Kidney (tissue), 14 donors: ENCODE results near the gene PRTG. TPM values are rescaled to one million over a fixed set of nuclear protein-coding genes. Genes with fewer than 3 reads are reported as not detected.

Experiments used
- DNase-seq, 5 donors: peaks; one replicate each; pipeline ENCODE4 v3.0.0-alpha.2; 2013 to 2020
- FAIRE-seq: peaks from 2 replicates; lab custom pipeline; 2012; peaks lifted over from hg19 to GRCh38; lab: Jason Lieb, UNC
- H3K27ac ChIP-seq, 2 donors: one replicate each; pipeline ENCODE4 v1.7.0; 2013; ENCODE audit warnings: low read depth in 2 of 2, low read length in 2 of 2, inconsistent platforms in 1 of 2
- H3K27me3 ChIP-seq: one replicate; pipeline ENCODE4 v1.7.1; 2013; ENCODE audit warnings: low read length, inconsistent platforms; ENCODE audit not compliant: control insufficient read depth, insufficient read depth
- H3K36me3 ChIP-seq, 3 donors: one replicate each; pipeline versions ENCODE4 v1.7.0 to v1.7.1; 2013; ENCODE audit warnings: low read length in 3 of 3, control low read depth in 1 of 3, inconsistent platforms in 1 of 3; ENCODE audit not compliant: insufficient read depth in 3 of 3, control insufficient read depth in 2 of 3
- H3K4me1 ChIP-seq, 3 donors: one replicate each; pipeline versions ENCODE4 v1.7.0 to v1.7.1; 2013; ENCODE audit warnings: low read length in 3 of 3, inconsistent platforms in 1 of 3, low read depth in 1 of 3; ENCODE audit not compliant: control insufficient read depth in 2 of 3, insufficient read depth in 2 of 3
- H3K4me3 ChIP-seq, 3 donors: one replicate each; pipeline versions ENCODE4 v1.7.0 to v1.8.1; 2013; ENCODE audit warnings: low read length in 3 of 3, control low read depth in 1 of 3, inconsistent platforms in 1 of 3
- H3K9ac ChIP-seq, 3 donors: one replicate each; pipeline versions ENCODE4 v1.7.0 to v1.7.1; 2013; ENCODE audit warnings: low read length in 3 of 3, control low read depth in 1 of 3, inconsistent platforms in 1 of 3
- H3K9me3 ChIP-seq, 3 donors: one replicate each; pipeline versions ENCODE4 v1.7.0 to v1.7.1; 2013; ENCODE audit warnings: low read length in 3 of 3, control low read depth in 1 of 3, inconsistent platforms in 1 of 3; ENCODE audit not compliant: control insufficient read depth in 2 of 3, insufficient read depth in 1 of 3
- CTCF ChIP-seq: IDR thresholded peaks from 3 replicates; pipeline ENCODE4 v1.5.1; 2012; ENCODE audit warnings: mild to moderate bottlenecking, moderate library complexity, borderline replicate concordance; ENCODE audit not compliant: insufficient read depth; ENCODE audit errors: extremely low read depth
- intact Hi-C: fragments of 100-400 bp; cut with DNase I; formaldehyde crosslinking; loops from one replicate; pipeline ENCODE4 v1.11.1; 2022
- polyA plus RNA-seq: library from polyadenylated mRNA; stranded (reverse); fragments of 350-450 nt; fragmentation: Illumina TruSeq; extraction: RNeasy Lipid Tissue Mini Kit (QIAGEN cat#74804); gene quantifications from one replicate; pipeline ENCODE4 v1.2.3, GENCODE V29; 2014; ENCODE audit warnings: low read depth, low replicate concordance; ENCODE audit not compliant: insufficient read depth
- total RNA-seq: library from RNA; stranded (reverse); fragmentation: NEBNext Ultra II Directional; extraction: Animal tissue kit (Norgen Biotek cat#: 25700); gene quantifications from one replicate; pipeline ENCODE4 v1.2.1, GENCODE V29; 2021
- donor health status: control.
- donor health status: control.
- donor health status: control.
- donor health status: control.
- donor health status: control.
- donor health status: DM: yes; HTN: yes; CAD: no.
- donor health status: Normal renal cell carcinoma (clear cell type).

The PRTG gene
- total and polyA plus RNA-seq, 2 donors from 2014 or later = 0.84 to 6.4 TPM

GRCh38 chr15:55741833-55742497 lies 987 bp downstream of the PRTG start:
- no peak overlapping the region for H3K27ac ChIP-seq
- peak overlapping the region; percentile 4 to 84 (median 62) for H3K9ac ChIP-seq
- H3K4me1 ChIP-seq = peaks cover 4 to 7% (median 6%) of the 10 kb centered on the region in 3 donors
- FAIRE-seq = no peak
- H3K4me3 ChIP-seq = peak overlapping the region; percentile 75 to 88 (median 88)
- no peaks in the 10 kb centered on the region for H3K9me3 ChIP-seq
- intact Hi-C loops = no loop called here
- H3K36me3 ChIP-seq = no peaks in the 10 kb centered on the region
- no peak for TF ChIP-seq CTCF
- peak in 4 of 5 donors; percentile 49 to 70 (median 66) for DNase-seq
- H3K27me3 ChIP-seq = no peaks in the 10 kb centered on the region

GRCh38 chr15:55740981-55741832 lies 1.7 kb downstream of the PRTG start:
- no peak overlapping the region for H3K27ac ChIP-seq
- no peaks in the 10 kb centered on the region for H3K36me3 ChIP-seq
- no peaks in the 10 kb centered on the region for H3K9me3 ChIP-seq
- peak overlapping the region; percentile 75 to 88 (median 88) for H3K4me3 ChIP-seq
- no peaks in the 10 kb centered on the region for H3K27me3 ChIP-seq
- peak overlapping the region; percentile 34 to 84 (median 62) for H3K9ac ChIP-seq
- TF ChIP-seq CTCF = no peak
- intact Hi-C loops = no loop called here
- DNase-seq = peak in 4 of 5 donors; percentile 31 to 64 (median 58)
- no peak for FAIRE-seq
- peaks cover 7% of the 10 kb centered on the region in 3 donors for H3K4me1 ChIP-seq

- no peak for TF ChIP-seq CTCF
- DNase-seq (peak in 1 of 5 donors; percentile 16), FAIRE-seq (no peak)
- H3K9ac ChIP-seq = no peak overlapping the region
- no peaks in the 10 kb centered on the region for H3K27me3 ChIP-seq
- H3K9me3 ChIP-seq = no peaks in the 10 kb centered on the region
- intact Hi-C loops = no loop called here
- no peak overlapping the region for H3K27ac ChIP-seq
- peak overlapping the region in 1 of 3 donors; percentile 26 for H3K4me3 ChIP-seq
- peaks cover 7% of the 10 kb centered on the region in 3 donors for H3K4me1 ChIP-seq
- no peaks in the 10 kb centered on the region for H3K36me3 ChIP-seq
Observed at GRCh38 chr15:55740359-55740878, 2.5 kb downstream of the PRTG start.
